NT2/D1 (cell line): ENCODE data around the gene SNX10.

Experiments used
- DNase-seq: peaks from one replicate; pipeline ENCODE4 v3.0.0-alpha.2; 2011; ENCODE audit warnings: low read depth, low spot score
- H3K27me3 ChIP-seq: 2 replicates; pipeline ENCODE4 v1.6.0; 2011; ENCODE audit warnings: mild to moderate bottlenecking; ENCODE audit not compliant: insufficient read length, insufficient read depth
- H3K36me3 ChIP-seq: 2 replicates; pipeline ENCODE4 v1.6.1; 2011; ENCODE audit warnings: mild to moderate bottlenecking, low read length, mixed read lengths; ENCODE audit not compliant: insufficient read depth, insufficient read length
- H3K4me1 ChIP-seq: 2 replicates; pipeline ENCODE4 v1.5.1; 2011; ENCODE audit not compliant: insufficient read depth, insufficient read length
- H3K4me3 ChIP-seq: 2 replicates; pipeline ENCODE4 v1.5.1; 2011; ENCODE audit warnings: low read depth; ENCODE audit not compliant: insufficient read length
- H3K9ac ChIP-seq: 2 replicates; pipeline ENCODE4 v1.6.0; 2011; ENCODE audit warnings: low read depth; ENCODE audit not compliant: insufficient read length
- H3K9me3 ChIP-seq: 2 replicates; pipeline ENCODE4 v1.5.1; 2011; ENCODE audit warnings: mild to moderate bottlenecking, low read length; ENCODE audit not compliant: insufficient read depth
- SUZ12 ChIP-seq: IDR thresholded peaks from 2 replicates; pipeline ENCODE4 v1.6.1; 2011; ENCODE audit not compliant: insufficient read length, insufficient read depth; ENCODE audit errors: extremely low read depth
- YY1 ChIP-seq: IDR thresholded peaks from 2 replicates; pipeline ENCODE4 v1.6.1; 2011; ENCODE audit not compliant: insufficient read length, insufficient read depth
- ZNF274 ChIP-seq: IDR thresholded peaks from 2 replicates; pipeline ENCODE4 v1.6.1; 2011; ENCODE audit warnings: mild to moderate bottlenecking, low read depth, low read length

The SNX10 gene

DNA sequence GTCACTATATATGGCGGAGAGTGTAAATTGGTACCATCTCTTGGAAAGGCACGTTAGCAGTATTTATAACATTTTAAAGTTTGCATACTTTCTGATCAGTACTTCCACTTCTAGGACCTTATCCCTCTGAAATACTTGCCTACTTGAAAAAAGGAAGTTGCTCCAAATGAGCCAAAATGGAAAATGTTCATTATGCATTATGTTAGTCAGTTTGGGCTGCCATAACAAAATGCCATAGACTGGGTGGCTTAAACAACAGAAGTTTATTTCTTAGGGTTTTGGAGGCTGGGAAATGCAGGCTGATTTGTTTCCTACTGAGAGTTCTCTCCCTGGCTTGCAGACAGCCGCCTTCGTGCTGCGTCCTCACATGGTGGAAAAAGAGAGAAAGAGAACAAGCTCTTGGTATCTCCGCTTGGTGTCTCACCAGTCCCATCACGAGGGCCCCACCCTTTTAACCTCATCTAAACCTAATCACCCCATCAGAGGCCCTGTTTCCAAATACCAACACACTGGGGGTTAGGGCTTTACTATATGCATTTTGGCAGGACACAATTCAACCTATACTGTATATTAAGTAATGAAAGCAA is 6.9 kb downstream of the SNX10 start:
- no peaks in the 10 kb centered on the region for H3K9me3 ChIP-seq
- H3K9ac ChIP-seq = no peak overlapping the region
- H3K36me3 ChIP-seq = peaks cover 4% of the 10 kb centered on the region
- no peaks in the 10 kb centered on the region for H3K27me3 ChIP-seq
- H3K4me3 ChIP-seq = no peak overlapping the region
- no peak for DNase-seq
- no peaks in the 10 kb centered on the region for H3K4me1 ChIP-seq
- TF ChIP-seq YY1 (no peak), ZNF274 (no peak), SUZ12 (no peak)

DNA sequence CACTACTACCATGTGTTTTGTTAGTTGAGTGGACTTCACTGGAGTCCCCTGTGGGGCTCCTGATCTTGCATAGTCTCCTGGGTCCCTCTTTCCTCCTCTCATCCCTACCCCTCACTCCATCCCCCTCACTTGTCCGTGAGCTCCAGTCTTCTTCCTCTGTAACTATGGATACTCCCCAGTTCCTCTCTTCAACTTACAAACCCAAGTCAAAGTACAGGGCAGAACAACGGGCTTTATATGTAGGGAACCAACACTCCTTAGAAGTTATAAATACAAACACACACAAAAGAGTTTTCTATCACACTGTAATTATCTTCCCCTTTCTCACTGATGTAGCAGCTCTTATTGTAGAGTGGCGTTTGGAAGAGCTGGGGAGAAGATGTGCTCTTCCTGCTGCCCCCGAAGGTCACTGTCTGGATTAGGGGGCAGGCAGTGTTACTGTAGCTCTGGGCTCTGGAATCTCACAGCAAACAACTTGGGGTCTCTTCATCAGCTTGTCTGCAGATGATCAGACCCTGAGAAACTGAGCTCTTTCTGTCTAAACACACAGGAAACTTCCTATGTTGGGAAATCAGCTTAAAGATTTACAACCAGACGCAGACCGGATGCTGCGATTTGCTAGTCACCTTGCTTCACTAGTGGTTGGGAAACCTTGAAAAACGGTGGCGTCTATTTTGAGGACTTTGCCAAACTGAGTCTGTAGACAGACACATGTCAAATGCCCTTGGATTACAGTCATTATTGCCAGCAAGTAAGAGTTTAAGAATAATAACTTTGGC is 13.6 kb downstream of the SNX10 start:
- H3K9ac ChIP-seq = no peak overlapping the region
- H3K9me3 ChIP-seq = no peaks in the 10 kb centered on the region
- no peak for DNase-seq
- H3K27me3 ChIP-seq = no peaks in the 10 kb centered on the region
- no peaks in the 10 kb centered on the region for H3K4me1 ChIP-seq
- no peak overlapping the region for H3K4me3 ChIP-seq
- TF ChIP-seq ZNF274 = no peak
- no peak for TF ChIP-seq YY1
- TF ChIP-seq SUZ12 = no peak
- H3K36me3 ChIP-seq = peaks cover 3% of the 10 kb centered on the region

DNA sequence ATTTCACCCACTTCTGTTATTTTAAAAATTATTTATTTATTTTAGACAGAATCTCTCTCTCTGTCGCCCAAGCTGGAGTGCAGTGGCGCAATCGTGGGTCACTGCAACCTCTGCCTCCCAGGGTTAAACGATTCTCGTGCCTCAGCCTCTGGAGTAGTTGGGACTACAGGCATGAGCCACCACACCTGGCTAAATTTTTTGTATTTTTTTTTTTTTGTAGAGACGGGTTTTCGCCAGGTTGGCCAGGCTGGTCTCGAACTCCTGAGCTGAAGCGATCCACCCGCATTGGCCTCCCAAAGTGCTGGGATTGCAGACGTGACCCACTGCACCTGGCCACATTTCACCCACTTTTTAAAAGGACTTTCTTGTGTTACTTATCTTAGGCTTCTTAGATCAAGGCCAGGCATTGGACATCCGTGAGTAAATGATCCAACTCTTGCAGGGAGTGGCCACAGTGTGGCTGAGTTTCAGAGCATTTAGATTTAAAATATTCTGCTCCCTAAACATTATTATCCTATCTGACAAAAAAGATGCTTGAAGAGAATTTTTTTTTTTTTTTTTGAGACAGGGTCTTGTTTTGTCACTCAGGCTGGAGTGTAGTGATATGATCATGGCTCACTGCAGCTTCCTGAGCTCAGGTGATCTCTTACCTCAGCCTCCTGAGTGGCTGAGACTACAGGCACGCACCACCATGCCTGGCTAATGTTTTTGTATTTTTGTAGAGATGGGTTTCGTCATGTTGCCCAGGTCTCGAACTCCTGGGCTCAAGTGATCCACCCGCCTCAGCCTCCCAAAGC is 14.4 kb downstream of the SNX10 start:
- no peak for DNase-seq
- no peaks in the 10 kb centered on the region for H3K9me3 ChIP-seq
- no peak overlapping the region for H3K9ac ChIP-seq
- no peaks in the 10 kb centered on the region for H3K4me1 ChIP-seq
- no peak overlapping the region for H3K4me3 ChIP-seq
- no peaks in the 10 kb centered on the region for H3K36me3 ChIP-seq
- no peak for TF ChIP-seq SUZ12
- TF ChIP-seq ZNF274 = no peak
- TF ChIP-seq YY1 = no peak
- no peaks in the 10 kb centered on the region for H3K27me3 ChIP-seq

DNA sequence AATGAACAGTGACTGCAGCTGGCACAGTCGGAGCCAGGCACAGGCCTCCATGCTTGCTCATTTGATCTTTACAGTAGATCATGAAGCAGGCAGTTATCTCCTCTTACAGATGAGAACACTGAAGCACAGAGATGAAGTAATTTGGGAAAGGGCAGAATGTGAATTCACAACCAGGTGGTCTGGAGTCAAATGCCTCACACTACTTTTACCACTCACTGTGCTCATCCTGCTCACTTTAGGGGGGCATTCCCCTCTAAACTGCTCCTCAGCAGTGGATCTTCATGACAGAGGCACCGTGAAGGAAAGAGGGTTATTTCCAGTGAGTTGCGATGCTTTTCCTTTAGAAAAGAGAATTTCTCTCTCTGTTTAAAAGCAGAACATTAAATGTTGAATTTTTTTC is 15.1 kb downstream of the SNX10 start:
- Histone ChIP-seq H3K36me3 (no peaks in the 10 kb centered on the region), H3K9me3 (no peaks in the 10 kb centered on the region), H3K4me3 (no peak overlapping the region), H3K9ac (no peak overlapping the region), H3K27me3 (no peaks in the 10 kb centered on the region), H3K4me1 (no peaks in the 10 kb centered on the region)
- DNase-seq = no peak
- no peak for TF ChIP-seq YY1
- no peak for TF ChIP-seq SUZ12

DNA sequence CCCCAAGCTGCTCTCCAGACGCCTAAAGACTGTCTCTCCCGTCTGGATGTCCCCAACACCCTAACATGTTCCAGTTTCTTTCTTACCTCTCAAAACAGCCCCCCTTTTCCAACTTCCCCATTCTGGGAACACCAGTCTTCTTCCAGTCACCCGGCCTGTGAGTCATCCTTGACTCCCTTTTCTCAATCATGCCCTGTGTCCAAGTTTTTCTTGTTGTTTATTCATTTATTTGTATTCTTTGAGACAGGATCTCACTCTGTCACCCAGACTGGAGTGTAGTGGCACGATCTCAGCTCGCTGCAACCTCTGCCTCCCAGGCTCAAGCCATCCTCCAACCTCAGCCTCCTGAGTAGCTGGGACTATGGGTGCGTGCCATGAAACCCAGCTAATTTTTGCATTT is 15.6 kb downstream of the SNX10 start:
- H3K4me3 ChIP-seq = no peak overlapping the region
- H3K4me1 ChIP-seq = no peaks in the 10 kb centered on the region
- H3K9ac ChIP-seq = no peak overlapping the region
- DNase-seq = no peak
- H3K36me3 ChIP-seq = no peaks in the 10 kb centered on the region
- TF ChIP-seq ZNF274 (no peak), SUZ12 (no peak), YY1 (no peak)
- H3K9me3 ChIP-seq = no peaks in the 10 kb centered on the region
- H3K27me3 ChIP-seq = no peaks in the 10 kb centered on the region

DNA sequence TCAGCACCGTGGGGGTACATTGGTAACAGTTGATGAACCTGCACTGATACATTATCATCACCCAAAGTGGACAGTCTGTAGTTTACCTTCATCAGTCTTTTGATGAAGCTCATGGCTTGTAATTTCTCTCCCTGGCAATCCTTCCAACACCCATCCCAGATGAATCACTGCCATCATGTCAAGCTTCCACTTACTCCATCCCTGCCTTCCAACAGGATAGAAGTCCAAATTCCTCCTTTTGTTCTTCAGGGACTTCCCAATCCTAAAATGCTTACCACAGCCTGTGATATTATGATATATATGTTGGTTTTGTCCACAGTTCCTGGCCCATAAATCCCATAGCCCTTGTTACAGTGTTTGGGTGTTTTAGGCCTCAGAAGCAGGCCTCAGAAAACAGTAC is 16.1 kb downstream of the SNX10 start:
- DNase-seq = no peak
- no peaks in the 10 kb centered on the region for H3K27me3 ChIP-seq
- no peaks in the 10 kb centered on the region for H3K36me3 ChIP-seq
- TF ChIP-seq SUZ12 (no peak), YY1 (no peak), ZNF274 (no peak)
- H3K4me1 ChIP-seq = no peaks in the 10 kb centered on the region
- H3K9ac ChIP-seq = no peak overlapping the region
- H3K9me3 ChIP-seq = no peaks in the 10 kb centered on the region
- no peak overlapping the region for H3K4me3 ChIP-seq

DNA sequence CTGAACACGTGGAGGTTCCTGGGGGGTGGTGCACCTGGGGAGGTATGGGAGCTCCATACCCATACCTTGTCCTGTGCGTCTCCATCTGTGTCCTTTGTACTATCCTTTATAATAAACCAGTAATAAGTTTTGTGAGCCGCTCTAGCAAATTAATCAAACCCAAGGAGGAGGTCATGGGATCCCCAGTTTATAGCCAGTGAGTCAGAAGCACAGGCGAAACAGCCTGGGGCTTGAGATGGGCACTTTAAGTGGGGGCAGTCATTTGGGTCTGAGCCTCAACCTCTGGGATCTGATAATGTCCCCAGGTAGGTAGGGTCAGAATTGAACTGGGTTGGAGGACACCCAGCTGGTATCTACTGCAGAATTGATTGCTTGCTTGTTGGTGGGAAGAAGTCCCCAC is 16.9 kb downstream of the SNX10 start:
- no peak overlapping the region for H3K9ac ChIP-seq
- no peaks in the 10 kb centered on the region for H3K9me3 ChIP-seq
- TF ChIP-seq YY1 (no peak), ZNF274 (no peak), SUZ12 (no peak)
- no peaks in the 10 kb centered on the region for H3K27me3 ChIP-seq
- H3K4me1 ChIP-seq = no peaks in the 10 kb centered on the region
- H3K36me3 ChIP-seq = no peaks in the 10 kb centered on the region
- no peak for DNase-seq
- H3K4me3 ChIP-seq = no peak overlapping the region
